GM18505 (cell line): ENCODE data around the gene NVL.
A peak's percentile ranks its signal among the peaks of the same experiment; 100 is the strongest.

ENCODE experiments used
- ATAC-seq: cut with Tn5 transposase; IDR thresholded peaks from one replicate; pipeline ENCODE4 v1.9.1; 2021; ENCODE audit not compliant: unreplicated experiment
- POLR2A ChIP-seq: IDR thresholded peaks from 4 replicates; pipeline ENCODE4 v1.6.1; 2011; ENCODE audit warnings: borderline replicate concordance; ENCODE audit not compliant: insufficient read depth, insufficient read length; ENCODE audit errors: extremely low read depth

The NVL gene

GRCh38 chr1:224251741-224252146 is 78.2 kb downstream of the NVL start:
- no peak for ATAC-seq
- TF ChIP-seq POLR2A: no peak

GRCh38 chr1:224245188-224245587 is 84.8 kb downstream of the NVL start:
- no peak for TF ChIP-seq POLR2A
- ATAC-seq: peak; percentile 94

GRCh38 chr1:224238756-224239155 is 91.2 kb downstream of the NVL start:
- no peak for ATAC-seq
- no peak for TF ChIP-seq POLR2A

GRCh38 chr1:224238212-224238611 is 91.8 kb downstream of the NVL start:
- TF ChIP-seq POLR2A: no peak

GRCh38 chr1:224237119-224237881 is 92.7 kb downstream of the NVL start:
- no peak for ATAC-seq

More at GRCh38 chr1:224238212-224238611, 91.8 kb downstream of the NVL start:
- ATAC-seq: no peak

GRCh38 chr1:224235813-224236493 is 94.0 kb downstream of the NVL start:
- no peak for ATAC-seq
- TF ChIP-seq POLR2A: no peak

More at GRCh38 chr1:224237119-224237881, 92.7 kb downstream of the NVL start:
- no peak for TF ChIP-seq POLR2A

GRCh38 chr1:224234017-224234416 is 96.0 kb downstream of the NVL start:
- no peak for ATAC-seq
- TF ChIP-seq POLR2A: no peak

- no peak for ATAC-seq
- no peak for TF ChIP-seq POLR2A
Measured at GRCh38 chr1:224226849-224227502, 103.0 kb downstream of the NVL start.

- ATAC-seq: no peak
- no peak for TF ChIP-seq POLR2A
Measured at GRCh38 chr1:224223819-224224714, 105.9 kb downstream of the NVL start.

GRCh38 chr1:224219612-224220059 is 110.3 kb downstream of the NVL start:
- ATAC-seq: no peak
- TF ChIP-seq POLR2A: no peak

GRCh38 chr1:224219011-224219611 is 110.9 kb downstream of the NVL start:
- no peak for TF ChIP-seq POLR2A
- ATAC-seq: no peak

- no peak for ATAC-seq
- TF ChIP-seq POLR2A: no peak
Measured at GRCh38 chr1:224217655-224218623, 112.0 kb downstream of the NVL start.

- ATAC-seq: no peak
- TF ChIP-seq POLR2A: no peak
Measured at GRCh38 chr1:224216382-224216781, 113.6 kb downstream of the NVL start.
